Gastrocnemius medialis (tissue), 4 donors: ENCODE results near the gene WASHC1.
"Not testable (repeated sequence)": the region's sequence is repeated elsewhere in the genome, so short reads cannot be mapped to it uniquely, and the experiment has no call there.

ENCODE experiments used
- CTCF ChIP-seq, 5 experiments: fragments of 450-650 bp in 3 of 5; fragments of 200-600 bp in 2 of 5; sonication (generic) in 2 of 5; IDR thresholded peaks in 4 of 5; conservative IDR thresholded peaks in 1 of 5; 1 replicate in 4 of 5; 2 replicates in 1 of 5; pipeline ENCODE4 v1.5.1; 2016 to 2019; ENCODE audit warnings: antibody characterized with exemption in 5 of 5, mild to moderate bottlenecking in 3 of 5, moderate library complexity in 3 of 5
- POLR2A ChIP-seq, 2 donors: fragments of 450-650 bp; IDR thresholded peaks; one replicate each; pipeline ENCODE4 v1.6.1; 2017; ENCODE audit warnings: antibody characterized with exemption in 2 of 2, mild to moderate bottlenecking in 2 of 2, moderate library complexity in 2 of 2

- not testable (repeated sequence) for TF ChIP-seq CTCF (IDR thresholded peaks at IDR 0.05 in 4 of 5, conservative IDR thresholded peaks at IDR 0.05 in 1 of 5); POLR2A (IDR thresholded peaks at IDR 0.05)
These were observed 33.9 kb upstream of the WASHC1 start for GRCh38 chr9:63031-63629.
